Measurements from ENCODE around the gene RNF113B.

The RNF113B gene

DNA sequence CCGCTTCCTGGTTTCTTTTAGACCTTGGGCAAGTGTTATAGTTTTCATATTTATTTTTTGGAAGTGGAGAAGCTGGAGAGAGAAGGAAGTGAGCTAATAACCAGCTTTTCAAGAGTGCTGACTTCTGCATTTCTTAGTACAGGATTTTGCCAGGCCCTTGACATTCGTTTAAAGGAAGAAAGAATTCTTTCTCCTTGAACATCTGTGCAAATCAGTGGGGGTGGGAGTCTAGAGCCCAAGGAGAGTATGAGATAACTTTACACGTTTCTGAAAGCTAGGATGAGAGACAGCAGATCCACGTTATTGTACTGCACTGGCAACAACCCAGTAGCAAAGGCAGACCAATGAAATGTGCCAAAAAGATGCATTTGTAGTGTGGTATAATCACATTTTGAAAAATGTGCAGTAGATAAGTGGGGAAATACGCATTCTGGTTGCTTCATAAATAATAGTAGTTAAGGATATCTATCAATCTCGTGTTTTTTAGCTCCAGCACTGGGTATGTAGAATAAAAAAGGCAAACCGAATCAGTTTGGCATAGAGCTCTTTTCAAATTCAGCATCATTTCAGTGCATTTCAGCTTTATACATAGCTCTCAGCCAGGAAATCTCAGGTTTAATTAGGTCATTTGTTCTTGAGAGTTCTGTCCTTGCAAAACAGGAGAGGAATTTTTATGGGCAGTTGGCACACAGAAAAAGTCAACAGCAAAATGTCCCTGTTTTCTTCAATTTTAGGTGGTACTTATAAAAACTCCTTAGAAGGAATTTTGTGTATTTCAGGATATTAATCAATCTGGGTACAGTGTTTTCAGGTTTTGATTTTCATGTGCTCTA is 4.3 kb downstream of the RNF113B start:
- no peaks in the 10 kb centered on the region for H3K36me3 Mint-ChIP-seq
- H3K4me3 Mint-ChIP-seq: no peak overlapping the region
- no peak for DNase-seq (ENCODE audit: low spot score in 2 of 2)
- no peaks in the 10 kb centered on the region for H3K9me3 Mint-ChIP-seq
- no peak for ATAC-seq
- no peak overlapping the region for H3K27ac Mint-ChIP-seq
- no peaks in the 10 kb centered on the region for H3K4me1 Mint-ChIP-seq

DNA sequence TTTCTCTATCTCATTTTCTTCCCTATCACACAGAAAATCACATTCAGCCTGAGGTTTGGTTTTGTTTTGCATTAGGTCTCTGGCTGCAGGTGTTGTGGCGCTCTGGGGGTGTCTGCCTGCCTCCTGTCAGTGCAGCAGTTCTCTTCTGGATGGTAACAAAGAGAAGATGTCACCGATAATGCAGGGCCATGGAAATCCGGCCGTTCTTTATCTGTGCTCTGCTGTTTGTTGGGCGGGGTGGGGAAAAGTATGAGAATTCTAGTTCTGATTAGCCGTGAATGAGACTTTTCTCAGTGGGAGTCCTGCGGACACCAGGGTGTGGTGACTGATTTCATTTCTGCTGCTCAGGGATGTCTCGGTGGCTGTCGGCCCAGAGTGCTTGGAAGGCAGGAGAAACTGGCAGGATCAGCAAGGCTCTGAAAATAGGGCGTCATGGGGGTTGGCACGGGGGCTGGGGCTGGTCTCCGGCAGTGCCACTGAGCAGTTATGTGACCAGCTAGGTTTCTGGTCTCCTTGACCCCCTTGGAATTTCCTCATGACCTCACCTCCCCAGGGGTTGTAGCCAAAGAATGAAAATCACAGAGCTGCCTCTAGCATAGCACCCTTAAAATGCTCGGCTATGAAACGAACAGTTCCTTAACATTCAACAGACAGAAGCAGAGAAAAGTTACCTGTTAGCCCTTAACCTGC is 5.0 kb downstream of the RNF113B start:
- no peak for ATAC-seq
- H3K27ac Mint-ChIP-seq: no peak overlapping the region
- H3K36me3 Mint-ChIP-seq: no peaks in the 10 kb centered on the region
- no peaks in the 10 kb centered on the region for H3K9me3 Mint-ChIP-seq
- H3K4me3 Mint-ChIP-seq: no peak overlapping the region
- no peaks in the 10 kb centered on the region for H3K4me1 Mint-ChIP-seq
- no peak for DNase-seq (ENCODE audit: low spot score in 2 of 2)

DNA sequence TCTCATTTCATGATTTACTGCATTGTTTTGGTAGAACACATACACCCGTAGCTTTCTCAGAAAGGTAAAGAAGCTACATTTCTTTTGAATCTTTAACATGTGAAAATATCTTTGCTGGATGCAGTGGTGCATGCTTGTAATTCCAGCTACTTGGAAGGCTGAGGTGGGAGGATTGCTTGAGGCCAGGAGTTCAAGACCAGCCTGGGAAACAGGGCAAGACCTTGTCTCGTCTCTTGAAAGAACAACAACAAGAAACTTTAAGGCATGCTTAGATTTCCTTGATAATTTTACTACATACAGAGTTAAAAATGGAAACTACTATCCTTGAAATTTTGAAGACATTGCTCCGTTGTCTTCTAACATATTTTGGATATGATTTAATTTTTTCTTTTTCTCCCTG is 7.7 kb downstream of the RNF113B start:
- no peaks in the 10 kb centered on the region for H3K36me3 Mint-ChIP-seq
- H3K9me3 Mint-ChIP-seq: no peaks in the 10 kb centered on the region
- no peak overlapping the region for H3K27ac Mint-ChIP-seq
- ATAC-seq: no peak
- H3K4me3 Mint-ChIP-seq: no peak overlapping the region
- no peaks in the 10 kb centered on the region for H3K4me1 Mint-ChIP-seq
- DNase-seq (ENCODE audit: low spot score in 2 of 2): no peak

DNA sequence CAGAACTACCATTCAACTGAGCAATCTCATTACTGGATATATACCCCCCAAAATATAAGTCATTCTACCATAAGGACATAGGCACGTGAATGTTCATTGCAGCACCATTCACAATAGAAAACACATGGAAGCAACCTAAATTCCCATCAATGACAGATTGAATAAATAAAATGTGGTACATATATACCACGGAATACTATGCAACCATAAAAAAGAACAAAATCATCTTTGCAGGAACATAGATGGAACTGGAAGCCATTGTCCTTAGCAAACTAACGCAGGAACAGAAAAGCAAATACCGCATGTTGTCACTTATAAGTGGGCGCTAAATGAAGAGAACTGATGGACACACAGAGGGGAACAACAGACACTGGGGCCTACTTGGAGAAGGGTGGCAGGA is 14.1 kb downstream of the RNF113B start:
- DNase-seq (ENCODE audit: low spot score in 2 of 2) (no peak), ATAC-seq (no peak)
- no peaks in the 10 kb centered on the region for H3K36me3 Mint-ChIP-seq
- no peaks in the 10 kb centered on the region for H3K9me3 Mint-ChIP-seq
- no peaks in the 10 kb centered on the region for H3K4me1 Mint-ChIP-seq
- H3K4me3 Mint-ChIP-seq: no peak overlapping the region
- H3K27ac Mint-ChIP-seq: no peak overlapping the region

DNA sequence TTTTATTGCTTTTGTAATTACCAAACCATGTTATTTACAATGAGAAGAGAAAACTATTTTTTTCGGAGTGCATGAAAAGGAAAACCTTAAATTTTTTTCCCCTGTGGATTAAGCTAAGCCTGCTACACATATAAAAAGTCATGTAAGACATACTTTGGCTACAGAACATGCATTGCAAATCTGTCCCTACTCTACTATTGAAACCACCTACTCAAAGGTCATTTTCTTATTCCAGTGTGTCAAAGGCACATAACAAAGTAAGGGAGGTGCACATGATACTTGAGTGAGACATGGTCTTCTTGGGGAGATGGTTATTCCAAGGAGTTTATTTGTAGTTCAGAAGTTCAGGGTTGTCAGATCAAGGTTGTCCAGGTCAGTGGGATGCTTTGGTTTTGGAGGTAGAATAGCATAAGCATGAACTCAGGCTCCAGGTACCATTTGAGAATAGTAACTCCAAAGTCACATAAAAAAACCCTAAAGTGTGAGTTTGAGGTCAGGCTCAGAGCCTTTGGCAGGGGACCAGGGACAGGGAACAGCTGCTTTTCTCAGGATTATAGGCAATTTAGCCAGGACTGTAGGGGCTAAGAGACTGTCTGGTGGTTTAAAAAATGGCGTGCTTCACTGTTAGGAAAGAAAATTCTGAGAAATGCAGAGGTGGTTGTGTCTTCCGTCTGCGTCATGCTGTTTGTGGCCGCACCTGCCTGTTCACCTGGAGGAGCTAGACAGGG is 18.7 kb downstream of the RNF113B start:
- no peak overlapping the region for H3K27ac Mint-ChIP-seq
- H3K9me3 Mint-ChIP-seq: no peaks in the 10 kb centered on the region
- H3K36me3 Mint-ChIP-seq: no peaks in the 10 kb centered on the region
- no peak for ATAC-seq
- H3K4me3 Mint-ChIP-seq: no peak overlapping the region
- no peak for DNase-seq (ENCODE audit: low spot score in 2 of 2)
- H3K4me1 Mint-ChIP-seq: no peaks in the 10 kb centered on the region

DNA sequence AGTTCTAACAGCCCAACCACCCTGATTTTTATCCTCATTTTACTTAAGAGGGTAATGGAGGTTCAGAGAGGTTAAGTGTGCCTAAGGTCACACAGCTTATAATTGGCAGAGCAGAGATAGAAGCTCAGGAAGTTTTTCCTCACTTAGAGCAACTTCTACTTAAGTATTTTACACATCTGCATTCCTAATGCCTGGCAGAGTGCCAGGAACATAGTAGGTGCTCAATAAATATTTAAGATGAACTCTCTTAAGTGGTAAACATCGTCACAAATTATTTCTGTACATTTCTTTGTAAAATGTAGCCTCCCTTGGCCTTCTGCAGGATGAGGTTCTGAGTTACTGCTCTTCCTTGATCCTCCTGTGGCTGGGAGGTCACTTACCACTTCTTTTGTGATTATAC is 19.5 kb downstream of the RNF113B start:
- Mint-ChIP-seq H3K4me1 (no peaks in the 10 kb centered on the region), H3K9me3 (no peaks in the 10 kb centered on the region), H3K36me3 (no peaks in the 10 kb centered on the region), H3K27ac (no peak overlapping the region), H3K4me3 (no peak overlapping the region)
- no peak for ATAC-seq
- DNase-seq (ENCODE audit: low spot score in 2 of 2): no peak

DNA sequence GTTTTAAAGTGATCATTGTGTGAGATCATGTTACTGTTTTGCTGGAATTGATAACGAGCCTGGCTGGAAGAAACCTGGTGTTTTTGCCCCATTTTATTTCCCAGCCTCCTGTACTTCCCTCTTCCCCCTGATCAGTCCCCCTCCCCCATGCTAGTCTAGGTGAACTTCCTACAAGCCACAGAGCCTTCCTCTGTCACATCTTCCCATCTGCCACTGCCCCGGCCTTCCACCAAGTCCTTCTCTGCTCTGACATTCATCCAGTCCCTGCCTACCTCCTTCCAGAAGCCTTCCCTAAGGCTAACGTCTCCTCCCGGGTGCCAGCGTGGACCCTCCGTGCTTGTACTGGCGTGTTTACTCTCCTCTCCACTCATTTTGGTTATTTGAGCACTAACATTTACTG is 19.9 kb downstream of the RNF113B start:
- no peak overlapping the region for H3K4me3 Mint-ChIP-seq
- H3K9me3 Mint-ChIP-seq: no peaks in the 10 kb centered on the region
- H3K36me3 Mint-ChIP-seq: no peaks in the 10 kb centered on the region
- H3K4me1 Mint-ChIP-seq: no peaks in the 10 kb centered on the region
- ATAC-seq (no peak), DNase-seq (ENCODE audit: low spot score in 2 of 2) (no peak)
- H3K27ac Mint-ChIP-seq: no peak overlapping the region

DNA sequence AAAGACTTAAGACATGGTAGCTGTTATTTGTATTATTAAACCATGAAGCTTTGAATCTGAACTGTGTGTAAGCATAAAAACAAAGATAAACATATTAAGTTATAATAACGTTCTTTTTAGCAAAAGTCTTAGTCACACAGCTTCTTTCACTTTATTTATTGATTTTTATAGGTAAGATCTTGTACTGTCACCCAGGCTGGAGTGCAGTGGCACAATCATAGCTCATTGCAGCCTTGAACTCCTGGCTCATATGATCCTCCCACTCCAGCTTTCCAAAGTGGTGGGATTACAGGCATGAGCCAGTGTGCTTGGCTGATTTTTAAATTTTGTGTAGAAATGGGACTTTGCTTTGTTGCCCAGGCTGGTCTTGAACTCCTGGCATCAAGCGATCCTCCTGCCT is 20.8 kb downstream of the RNF113B start:
- H3K4me1 Mint-ChIP-seq: no peaks in the 10 kb centered on the region

DNA sequence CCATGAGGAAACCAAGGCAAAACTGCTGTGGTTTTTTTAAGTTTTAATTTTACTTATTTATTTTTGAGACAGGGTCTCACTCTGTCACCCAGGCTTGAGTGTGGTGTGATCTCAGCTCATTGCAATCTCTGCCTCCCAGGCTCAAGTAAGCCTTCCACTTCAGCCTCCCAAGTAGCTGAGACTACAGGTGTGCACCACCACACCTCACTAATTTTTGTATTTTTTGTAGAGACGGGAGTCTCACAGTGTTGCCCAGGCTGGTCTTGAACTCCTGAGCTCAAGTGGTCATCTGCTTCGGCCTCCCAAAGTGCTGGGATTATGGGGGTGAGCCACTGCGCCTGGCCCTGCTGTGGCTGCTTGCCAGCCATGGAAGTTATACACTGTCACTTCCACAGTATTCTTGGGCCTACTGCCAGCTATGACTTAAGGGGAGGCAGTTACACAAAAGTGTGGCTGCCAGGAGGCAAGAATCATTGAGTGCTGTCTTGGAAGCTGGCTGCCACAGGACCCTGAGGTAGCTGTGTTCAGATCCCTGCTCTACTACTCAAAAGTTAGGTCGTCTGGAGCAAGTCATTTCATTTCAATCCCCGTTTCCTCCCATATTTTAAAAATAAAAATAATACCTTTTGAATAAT is 21.5 kb downstream of the RNF113B start:
- Mint-ChIP-seq H3K36me3 (no peaks in the 10 kb centered on the region), H3K27ac (no peak overlapping the region), H3K4me1 (no peaks in the 10 kb centered on the region), H3K4me3 (no peak overlapping the region), H3K9me3 (no peaks in the 10 kb centered on the region)
- DNase-seq (ENCODE audit: low spot score in 2 of 2): no peak
- ATAC-seq: no peak

More for the DNA sequence above, 20.8 kb downstream of the RNF113B start:
- DNase-seq (ENCODE audit: low spot score in 2 of 2) (no peak), ATAC-seq (no peak)
- Mint-ChIP-seq H3K4me3 (no peak overlapping the region), H3K36me3 (no peaks in the 10 kb centered on the region), H3K27ac (no peak overlapping the region), H3K9me3 (no peaks in the 10 kb centered on the region)

DNA sequence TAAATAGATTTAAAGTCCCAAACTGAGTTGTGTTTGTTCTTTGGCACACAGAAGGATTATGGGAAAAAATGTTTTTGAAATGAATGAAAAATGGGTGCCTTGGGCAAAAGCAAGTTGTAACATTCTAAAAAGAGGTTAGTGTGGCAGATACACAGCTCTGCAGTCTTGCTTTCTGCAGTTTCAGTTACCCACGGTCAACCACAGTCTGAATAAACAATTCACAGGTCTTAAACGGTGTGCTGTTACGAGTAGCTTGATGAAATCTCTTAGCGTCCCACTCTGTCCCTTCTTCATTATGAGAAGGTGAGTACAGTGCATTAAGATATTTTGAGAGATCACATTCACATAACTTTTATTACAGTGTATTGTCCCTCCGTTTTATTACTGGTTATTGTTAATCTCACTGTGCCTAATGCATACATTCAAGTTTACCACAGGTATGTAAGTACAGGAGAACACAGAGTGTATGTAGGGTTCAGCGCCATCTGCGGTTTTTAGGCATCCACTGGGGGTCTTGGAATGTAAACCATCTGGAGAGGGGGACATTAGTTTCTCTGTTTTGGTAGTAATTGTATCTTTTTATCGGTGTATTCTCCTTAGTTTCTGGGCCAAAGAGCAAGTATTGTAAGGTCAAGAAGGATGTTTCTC is 26.1 kb downstream of the RNF113B start:
- no peak overlapping the region for H3K4me3 Mint-ChIP-seq
- H3K27ac Mint-ChIP-seq: no peak overlapping the region
- no peaks in the 10 kb centered on the region for H3K4me1 Mint-ChIP-seq
- DNase-seq (ENCODE audit: low spot score in 2 of 2) (no peak), ATAC-seq (no peak)
- no peaks in the 10 kb centered on the region for H3K9me3 Mint-ChIP-seq
- H3K36me3 Mint-ChIP-seq: no peaks in the 10 kb centered on the region

DNA sequence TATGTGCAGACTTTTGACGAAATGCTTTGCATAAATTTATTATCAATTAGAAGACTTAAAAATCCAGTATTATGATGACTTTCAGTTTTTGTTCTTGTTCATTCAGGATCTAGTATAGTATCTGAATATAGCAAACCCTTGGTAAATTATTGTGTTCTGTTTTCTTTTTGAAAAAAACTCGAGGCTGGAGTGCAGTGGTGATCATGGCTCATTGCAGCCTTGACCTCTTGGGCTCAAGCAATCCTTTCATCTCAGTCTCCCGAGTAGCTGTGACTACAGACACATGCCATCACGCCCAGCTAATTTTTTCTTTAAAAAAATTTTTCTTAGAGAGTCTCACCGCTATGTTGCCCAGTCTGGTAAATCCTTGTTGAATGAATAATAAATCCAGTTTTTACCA is 29.5 kb downstream of the RNF113B start:
- Mint-ChIP-seq H3K9me3 (no peaks in the 10 kb centered on the region), H3K4me1 (no peaks in the 10 kb centered on the region), H3K4me3 (no peak overlapping the region), H3K36me3 (no peaks in the 10 kb centered on the region), H3K27ac (no peak overlapping the region)
- no peak for ATAC-seq
- DNase-seq (ENCODE audit: low spot score in 2 of 2): no peak

DNA sequence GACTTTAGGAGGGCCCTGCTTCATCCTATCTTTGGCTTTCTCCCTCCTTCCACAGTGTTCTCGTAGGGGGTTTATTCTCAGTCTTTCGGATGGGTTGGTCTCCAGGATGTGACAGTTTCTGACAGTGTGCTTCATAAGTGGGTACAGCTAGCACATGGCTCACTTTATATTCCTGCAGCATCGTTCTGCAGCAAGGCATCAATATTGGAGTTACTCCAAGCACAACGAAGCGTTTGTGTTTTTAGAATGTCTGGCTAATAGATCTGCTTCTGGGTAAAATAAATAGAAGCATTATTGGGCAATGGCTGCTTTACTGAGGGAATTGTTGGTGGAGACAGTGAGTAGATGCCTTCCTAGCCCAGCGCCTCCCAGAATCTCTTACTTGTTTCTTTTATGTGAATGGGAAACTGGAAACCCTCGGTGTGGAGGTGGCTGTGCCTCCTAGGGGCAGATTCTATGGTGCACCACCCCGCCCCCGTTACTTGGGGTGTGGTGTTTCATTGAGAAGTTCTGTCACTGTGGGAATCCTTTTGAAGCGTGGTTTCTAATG is 32.2 kb downstream of the RNF113B start:
- DNase-seq (ENCODE audit: low spot score in 2 of 2): no peak
- no peak overlapping the region for H3K27ac Mint-ChIP-seq
- no peak for ATAC-seq
- H3K36me3 Mint-ChIP-seq: no peaks in the 10 kb centered on the region
- peak overlapping the region; percentile 45 for H3K4me3 Mint-ChIP-seq
- H3K4me1 Mint-ChIP-seq: peaks cover 6% of the 10 kb centered on the region
- no peaks in the 10 kb centered on the region for H3K9me3 Mint-ChIP-seq

DNA sequence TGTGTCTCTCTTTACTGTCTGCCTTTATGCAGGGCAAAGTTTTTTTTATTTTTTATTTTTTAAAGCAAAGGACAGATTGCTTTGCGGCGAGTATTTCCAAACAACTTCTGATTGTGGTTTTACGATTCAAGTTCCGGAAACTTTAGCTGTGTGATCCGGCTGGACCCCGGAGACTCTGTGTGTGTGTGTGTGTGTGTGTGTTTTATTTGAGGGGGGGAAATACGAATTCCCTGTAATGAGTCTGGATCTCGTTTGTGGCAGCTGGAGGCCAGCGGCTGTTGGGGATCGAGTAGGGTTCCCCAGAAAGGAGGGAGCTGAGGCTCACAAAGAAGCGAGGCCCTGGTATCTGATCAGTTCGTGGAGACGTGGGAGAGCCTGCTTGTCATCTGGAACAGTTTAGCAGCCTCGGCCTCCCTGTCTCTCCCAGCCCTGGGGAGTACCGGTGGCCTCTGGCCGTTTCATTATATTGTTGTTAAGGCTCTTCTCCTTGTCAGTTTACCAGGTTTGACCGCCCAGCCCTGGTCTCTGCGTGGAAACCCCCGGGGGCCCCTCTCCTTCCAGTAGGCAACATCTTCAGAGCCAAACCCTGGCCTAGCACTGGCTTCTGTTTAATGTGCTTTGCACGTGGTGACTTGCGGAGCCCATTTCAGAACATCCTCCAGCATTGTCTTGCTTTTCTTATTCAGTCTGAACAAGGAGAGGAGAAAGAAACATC is 32.9 kb downstream of the RNF113B start:
- H3K4me3 Mint-ChIP-seq: peak overlapping the region; percentile 45
- DNase-seq (ENCODE audit: low spot score in 2 of 2): no peak
- H3K27ac Mint-ChIP-seq: no peak overlapping the region
- H3K36me3 Mint-ChIP-seq: no peaks in the 10 kb centered on the region
- H3K9me3 Mint-ChIP-seq: no peaks in the 10 kb centered on the region
- H3K4me1 Mint-ChIP-seq: peaks cover 6% of the 10 kb centered on the region
- no peak for ATAC-seq

DNA sequence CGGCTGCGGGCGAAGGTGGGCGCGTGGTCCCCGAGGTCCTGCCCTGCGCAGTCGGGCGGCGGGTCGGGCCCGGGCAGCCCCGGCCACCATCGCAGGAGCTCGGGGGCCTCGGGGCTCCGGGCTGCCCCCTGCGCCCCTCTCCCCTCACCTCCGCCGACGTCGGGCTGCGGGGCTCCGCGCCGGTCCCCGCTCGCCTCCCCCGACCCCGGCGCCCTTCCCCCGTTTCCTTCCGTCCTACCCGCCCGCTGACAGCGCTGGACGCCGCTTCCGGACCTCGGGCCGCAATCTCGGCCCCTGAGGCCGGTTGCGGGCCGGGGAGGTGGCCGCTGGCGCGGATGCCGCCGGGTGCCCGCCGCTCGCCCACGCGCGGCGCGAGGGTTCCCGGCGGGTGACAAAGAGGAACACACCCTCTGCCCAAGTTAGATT is 33.5 kb downstream of the RNF113B start:
- ATAC-seq (no peak), DNase-seq (ENCODE audit: low spot score in 2 of 2) (no peak)
- Mint-ChIP-seq H3K4me3 (peak overlapping the region; percentile 45), H3K36me3 (no peaks in the 10 kb centered on the region), H3K4me1 (peaks cover 6% of the 10 kb centered on the region), H3K27ac (no peak overlapping the region), H3K9me3 (no peaks in the 10 kb centered on the region)
